ENCODE results near the gene UBE2D2. TPM values are rescaled to one million over a fixed set of nuclear protein-coding genes. Genes with fewer than 3 reads are reported as not detected.
A peak's percentile ranks its signal among the peaks of the same experiment; 100 is the strongest.
"Not testable (repeated sequence)": the region's sequence is repeated elsewhere in the genome, so short reads cannot be mapped to it uniquely, and the experiment has no call there.

Gene UBE2D2
- total and polyA plus RNA-seq, 2 donors, result 94.7 to 98.7 TPM

DNA sequence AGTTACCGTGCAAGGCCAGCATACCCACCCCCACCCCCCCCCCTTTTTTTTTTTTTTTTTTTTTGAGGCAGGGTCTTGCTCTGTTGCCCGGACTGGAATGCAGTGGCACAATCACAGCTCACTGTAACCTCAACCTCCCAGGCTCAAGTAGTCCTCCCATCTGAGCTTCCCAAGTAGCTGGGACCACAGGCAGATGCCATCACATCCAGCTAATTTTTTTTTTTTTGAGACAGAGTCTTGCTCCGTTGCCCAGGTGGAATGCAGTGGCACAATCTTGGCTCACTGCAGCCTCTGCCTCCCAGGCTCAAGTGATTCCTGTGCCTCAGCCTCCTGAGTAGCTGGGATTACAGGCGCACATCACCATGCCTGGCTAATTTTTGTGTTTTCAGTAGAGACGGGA, 64.3 kb downstream of the UBE2D2 start:
- H3K36me3 ChIP-seq (ENCODE audit: insufficient read depth); H3K27ac ChIP-seq (ENCODE audit: low read depth); H3K4me3 ChIP-seq (ENCODE audit: low read depth, low read length); DNase-seq (ENCODE audit: extremely low spot score); H3K4me1 ChIP-seq (ENCODE audit: insufficient read depth): not testable (repeated sequence)
- 96% methylated on average over 5 of the region's 5 CpGs for WGBS

GRCh38 chr5:139630855-139631254, 69.7 kb downstream of the UBE2D2 start:
- Histone ChIP-seq H3K4me1 (ENCODE audit: insufficient read depth) (no peaks in the 10 kb centered on the region), H3K27ac (ENCODE audit: low read depth) (no peak overlapping the region), H3K4me3 (ENCODE audit: low read depth, low read length) (no peak overlapping the region), H3K36me3 (ENCODE audit: insufficient read depth) (peaks cover 2% of the 10 kb centered on the region)
- DNase-seq (ENCODE audit: extremely low spot score), result no peak

- peaks cover 2% of the 10 kb centered on the region for H3K36me3 ChIP-seq (ENCODE audit: insufficient read depth)
- H3K4me1 ChIP-seq (ENCODE audit: insufficient read depth), result no peaks in the 10 kb centered on the region
- DNase-seq (ENCODE audit: extremely low spot score), result no peak
- no peak overlapping the region for H3K4me3 ChIP-seq (ENCODE audit: low read depth, low read length)
- H3K27ac ChIP-seq (ENCODE audit: low read depth), result no peak overlapping the region
- 77% methylated on average over 3 of the region's 3 CpGs for WGBS
Measured at GRCh38 chr5:139631520-139632165, 70.5 kb downstream of the UBE2D2 start.

DNA sequence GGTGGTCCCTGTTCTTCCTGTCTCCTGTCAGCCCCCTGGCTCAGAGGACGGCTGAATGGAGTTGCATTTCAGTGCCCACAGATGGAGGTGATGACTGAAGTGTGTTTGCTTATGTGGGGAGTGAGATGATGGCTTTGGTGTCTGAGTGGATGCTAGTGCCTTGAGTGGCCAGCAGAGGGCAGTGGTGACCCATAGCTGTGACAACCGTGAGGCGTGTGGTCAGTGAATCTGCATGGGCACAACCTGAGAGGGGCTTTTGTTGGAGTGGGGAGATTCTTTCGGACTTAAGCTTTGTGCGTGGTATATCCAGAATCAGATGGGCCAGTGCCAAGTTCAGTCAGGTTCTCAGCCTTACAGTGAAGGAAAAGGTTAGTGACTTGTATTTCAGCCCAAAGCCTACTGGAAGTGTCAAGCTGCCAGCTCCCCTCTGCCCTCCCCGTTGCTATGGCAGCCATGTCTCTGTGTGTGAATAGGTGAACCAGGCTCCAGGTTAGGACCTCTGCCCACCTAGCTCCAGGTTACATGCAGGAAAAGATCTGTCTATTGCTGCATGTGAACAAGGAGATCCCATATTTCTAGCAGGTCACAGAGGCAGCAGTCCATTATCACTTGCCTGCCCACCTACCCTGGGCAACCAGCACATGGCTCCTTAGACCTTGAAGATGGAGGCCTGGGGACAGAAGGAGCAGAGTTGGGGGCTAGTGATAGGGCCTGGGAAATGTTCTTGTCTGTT, 72.3 kb downstream of the UBE2D2 start:
- H3K36me3 ChIP-seq (ENCODE audit: insufficient read depth), result no peaks in the 10 kb centered on the region
- no peak for DNase-seq (ENCODE audit: extremely low spot score)
- no peaks in the 10 kb centered on the region for H3K4me1 ChIP-seq (ENCODE audit: insufficient read depth)
- 18% methylated on average over 6 of the region's 6 CpGs for WGBS
- no peak overlapping the region for H3K4me3 ChIP-seq (ENCODE audit: low read depth, low read length)
- H3K27ac ChIP-seq (ENCODE audit: low read depth), result no peak overlapping the region

GRCh38 chr5:139634028-139634325, 72.8 kb downstream of the UBE2D2 start:
- no peaks in the 10 kb centered on the region for H3K36me3 ChIP-seq (ENCODE audit: insufficient read depth)
- DNase-seq (ENCODE audit: extremely low spot score), result no peak
- WGBS, result 86% methylated on average over 2 of the region's 2 CpGs

DNA sequence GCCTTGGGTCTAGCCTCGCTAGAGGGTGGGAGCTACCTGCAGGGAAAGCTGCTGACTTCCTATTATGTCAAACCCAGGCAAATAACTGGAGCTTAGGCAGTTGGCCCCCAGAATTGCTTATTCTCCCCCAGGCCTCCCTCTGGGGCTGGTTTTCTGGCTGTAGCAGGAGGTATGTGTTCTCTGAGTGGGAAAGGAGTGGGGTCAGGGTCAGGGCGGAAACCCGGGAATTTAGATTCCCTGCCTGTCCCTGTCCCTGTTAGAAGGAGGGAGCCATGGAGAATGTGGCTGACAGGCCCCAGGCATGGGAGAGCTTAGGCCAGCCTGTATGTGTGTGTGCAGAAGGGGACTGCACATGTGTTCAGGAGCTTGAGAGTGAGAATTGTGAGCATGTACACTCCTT, 73.4 kb downstream of the UBE2D2 start:
- Histone ChIP-seq H3K27ac (ENCODE audit: low read depth) (no peak overlapping the region), H3K36me3 (ENCODE audit: insufficient read depth) (no peaks in the 10 kb centered on the region), H3K4me3 (ENCODE audit: low read depth, low read length) (no peak overlapping the region), H3K4me1 (ENCODE audit: insufficient read depth) (no peaks in the 10 kb centered on the region)
- DNase-seq (ENCODE audit: extremely low spot score), result no peak
- 84% methylated on average over 3 of the region's 3 CpGs for WGBS

More at GRCh38 chr5:139634028-139634325, 72.8 kb downstream of the UBE2D2 start:
- Histone ChIP-seq H3K4me3 (ENCODE audit: low read depth, low read length) (no peak overlapping the region), H3K4me1 (ENCODE audit: insufficient read depth) (no peaks in the 10 kb centered on the region), H3K27ac (ENCODE audit: low read depth) (no peak overlapping the region)

DNA sequence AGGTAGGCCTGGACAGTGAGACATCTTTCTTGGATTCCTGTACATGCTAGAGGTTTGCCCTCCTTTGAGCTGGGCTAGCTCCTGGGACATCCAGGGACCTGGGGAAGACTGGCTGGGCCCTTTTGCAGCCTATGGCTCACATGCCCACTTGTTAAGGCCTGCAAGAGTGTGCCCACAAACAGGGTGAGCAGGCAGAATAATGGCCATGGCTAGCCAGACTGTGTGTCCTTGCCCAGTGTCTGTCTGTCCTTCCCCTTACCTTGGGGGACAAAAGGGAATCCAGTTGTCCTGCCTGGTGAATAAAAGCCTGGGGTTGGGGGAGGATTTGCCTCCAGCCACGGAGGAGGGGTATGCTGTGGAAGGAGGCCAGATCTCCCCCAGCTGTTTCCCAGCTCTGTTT, 74.1 kb downstream of the UBE2D2 start:
- no peak for DNase-seq (ENCODE audit: extremely low spot score)
- H3K27ac ChIP-seq (ENCODE audit: low read depth), result no peak overlapping the region
- no peaks in the 10 kb centered on the region for H3K4me1 ChIP-seq (ENCODE audit: insufficient read depth)
- 29% methylated on average over 1 of the region's 1 CpG for WGBS
- no peak overlapping the region for H3K4me3 ChIP-seq (ENCODE audit: low read depth, low read length)
- H3K36me3 ChIP-seq (ENCODE audit: insufficient read depth), result no peaks in the 10 kb centered on the region

DNA sequence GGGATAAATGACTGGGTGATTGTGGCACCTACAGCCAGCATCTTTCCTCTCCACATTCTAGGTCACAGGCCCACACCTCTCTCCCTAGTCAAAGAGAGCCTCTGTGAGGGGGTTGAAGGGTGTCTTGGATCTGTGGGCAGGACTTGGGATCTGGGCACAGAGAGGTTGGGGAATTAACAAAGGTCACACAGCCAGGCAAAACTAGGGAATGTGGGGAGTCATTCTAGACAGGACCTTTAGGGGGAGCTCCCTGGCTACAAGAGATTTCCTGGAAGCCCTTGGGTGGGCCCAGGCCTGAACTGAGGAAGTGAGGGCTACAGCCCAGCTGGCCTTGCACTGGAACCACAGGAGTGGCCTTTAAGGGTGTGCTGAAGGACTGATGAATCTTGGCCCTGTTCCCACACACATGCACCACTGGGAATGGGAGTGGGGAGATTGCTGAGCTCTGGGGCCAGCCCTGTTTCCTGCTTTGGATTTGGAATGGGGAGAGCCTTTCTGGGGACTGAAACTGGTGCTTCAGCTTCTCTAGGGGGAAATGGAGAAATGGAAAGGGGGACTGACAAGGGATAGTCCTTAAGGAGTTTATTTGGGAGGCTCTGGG, 74.6 kb downstream of the UBE2D2 start:
- H3K36me3 ChIP-seq (ENCODE audit: insufficient read depth), result no peaks in the 10 kb centered on the region
- no peaks in the 10 kb centered on the region for H3K4me1 ChIP-seq (ENCODE audit: insufficient read depth)
- no peak overlapping the region for H3K4me3 ChIP-seq (ENCODE audit: low read depth, low read length)
- no peak for DNase-seq (ENCODE audit: extremely low spot score)
- peak overlapping the region; percentile 11 for H3K27ac ChIP-seq (ENCODE audit: low read depth)

DNA sequence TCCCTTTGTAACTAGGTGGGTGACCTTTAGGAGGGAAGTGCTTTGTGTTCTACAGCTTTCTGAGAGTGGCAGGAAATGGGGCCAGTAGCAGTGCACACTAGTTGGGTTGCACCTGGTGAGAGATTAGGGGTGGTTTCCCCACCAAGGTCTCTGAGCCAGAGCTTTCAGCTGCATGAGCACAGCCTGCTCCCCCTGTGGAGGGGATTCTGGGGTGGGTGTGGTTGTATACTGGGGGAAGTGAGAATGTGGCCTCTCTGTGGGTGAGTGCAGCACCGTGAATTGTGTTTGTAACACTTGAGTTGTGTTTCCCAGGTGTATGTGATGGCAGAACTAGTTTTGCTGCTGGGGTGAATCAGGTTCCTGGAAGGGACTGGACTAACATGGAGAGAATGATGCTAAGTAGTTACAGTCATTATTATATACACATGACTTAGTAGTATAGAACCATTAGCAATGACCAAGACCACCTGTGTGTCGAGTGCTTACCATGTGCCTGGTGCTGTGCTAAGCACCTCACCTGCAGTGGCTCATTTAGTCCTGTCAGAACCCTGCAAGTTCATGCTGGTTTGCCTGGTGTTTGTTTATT, 75.2 kb downstream of the UBE2D2 start:
- 65% methylated on average over 2 of the region's 2 CpGs for WGBS
- H3K36me3 ChIP-seq (ENCODE audit: insufficient read depth), result no peaks in the 10 kb centered on the region
- no peak overlapping the region for H3K4me3 ChIP-seq (ENCODE audit: low read depth, low read length)
- no peak for DNase-seq (ENCODE audit: extremely low spot score)
- H3K4me1 ChIP-seq (ENCODE audit: insufficient read depth), result no peaks in the 10 kb centered on the region
- peak overlapping the region; percentile 11 for H3K27ac ChIP-seq (ENCODE audit: low read depth)

- Histone ChIP-seq H3K4me3 (ENCODE audit: low read depth, low read length) (peak overlapping the region; percentile 44), H3K27ac (ENCODE audit: low read depth) (no peak overlapping the region), H3K36me3 (ENCODE audit: insufficient read depth) (no peaks in the 10 kb centered on the region), H3K4me1 (ENCODE audit: insufficient read depth) (no peaks in the 10 kb centered on the region)
- 11% methylated on average over 6 of the region's 6 CpGs for WGBS
- DNase-seq (ENCODE audit: extremely low spot score), result no peak
Measured at GRCh38 chr5:139636975-139637408, 75.9 kb downstream of the UBE2D2 start.

GRCh38 chr5:139637438-139638089, 76.4 kb downstream of the UBE2D2 start:
- peak overlapping the region; percentile 44 for H3K4me3 ChIP-seq (ENCODE audit: low read depth, low read length)
- DNase-seq (ENCODE audit: extremely low spot score), result no peak
- peak overlapping the region; percentile 71 for H3K27ac ChIP-seq (ENCODE audit: low read depth)
- H3K36me3 ChIP-seq (ENCODE audit: insufficient read depth), result no peaks in the 10 kb centered on the region
- no peaks in the 10 kb centered on the region for H3K4me1 ChIP-seq (ENCODE audit: insufficient read depth)
- WGBS, result under 1% methylated on average over 62 of the region's 62 CpGs

- no peak for DNase-seq (ENCODE audit: extremely low spot score)
- Histone ChIP-seq H3K36me3 (ENCODE audit: insufficient read depth) (no peaks in the 10 kb centered on the region), H3K4me1 (ENCODE audit: insufficient read depth) (no peaks in the 10 kb centered on the region), H3K27ac (ENCODE audit: low read depth) (peak overlapping the region; percentile 71), H3K4me3 (ENCODE audit: low read depth, low read length) (peak overlapping the region; percentile 44)
- WGBS, result 9% methylated on average over 23 of the region's 23 CpGs
Measured at GRCh38 chr5:139638090-139638735, 77.1 kb downstream of the UBE2D2 start.
